Lung microvascular endothelial cell (primary cell): Measurements from ENCODE around the gene OTULIN. TPM values are rescaled to one million over a fixed set of nuclear protein-coding genes. Genes with fewer than 3 reads are reported as not detected.

Source experiments
- DNase-seq, 2 donors: peaks; one replicate each; pipeline versions ENCODE4 v3.0.0 to v3.0.0-alpha.2; 2010; ENCODE audit warnings: low read depth in 2 of 2
- total RNA-seq: library from RNA; depleted of rRNA; stranded (reverse); fragments of >200 nt; gene quantifications from 2 replicates; pipeline ENCODE4 v1.2.1, GENCODE V29; 2014

The OTULIN gene
- 10.2 and 16.1 TPM in 2 replicates for total RNA-seq

DNA sequence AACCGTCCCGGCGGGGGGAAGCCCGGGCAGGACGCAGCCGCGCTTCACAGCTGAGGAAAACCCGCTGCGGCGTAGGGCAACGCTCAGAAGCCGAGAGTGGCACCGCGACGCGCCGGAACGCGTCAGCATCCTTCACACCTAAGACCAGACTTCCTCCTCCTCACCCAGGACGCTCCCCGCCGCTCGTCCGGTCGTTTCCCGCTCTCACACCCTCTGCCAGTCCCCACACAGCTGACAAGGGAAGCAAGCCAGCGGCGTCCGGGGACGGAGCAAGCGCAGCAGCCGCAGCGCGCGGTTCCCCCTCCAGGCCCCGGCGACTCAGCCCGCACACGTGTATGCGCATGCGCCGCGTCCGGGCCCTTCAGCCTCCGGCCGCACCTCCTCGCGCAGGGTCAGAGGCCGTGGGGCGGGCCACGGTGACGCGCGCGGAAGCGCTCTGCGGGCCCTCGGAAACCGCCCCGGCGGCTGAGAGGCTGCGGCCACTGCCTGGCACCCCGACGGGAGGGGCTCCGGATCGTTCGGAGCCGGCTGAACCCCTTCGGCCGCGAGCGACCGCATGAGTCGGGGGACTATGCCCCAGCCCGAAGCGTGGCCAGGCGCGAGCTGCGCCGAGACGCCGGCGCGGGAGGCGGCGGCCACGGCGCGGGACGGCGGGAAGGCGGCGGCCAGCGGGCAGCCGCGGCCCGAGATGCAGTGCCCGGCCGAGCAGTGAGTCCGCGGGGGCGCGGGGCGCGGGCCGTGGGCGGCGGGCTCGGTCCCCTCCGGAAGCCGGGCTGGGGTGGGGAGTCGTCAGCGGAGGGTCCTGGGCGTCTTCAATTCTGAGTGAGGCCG lies at the start of gene OTULIN:
Gene OTULIN, plus strand, starts transcription at position 449 of the 831 bp plus-strand sequence. Its CDS starts 108 bp downstream, at position 557.
- DNase-seq: peak; percentile 91 to 92

DNA sequence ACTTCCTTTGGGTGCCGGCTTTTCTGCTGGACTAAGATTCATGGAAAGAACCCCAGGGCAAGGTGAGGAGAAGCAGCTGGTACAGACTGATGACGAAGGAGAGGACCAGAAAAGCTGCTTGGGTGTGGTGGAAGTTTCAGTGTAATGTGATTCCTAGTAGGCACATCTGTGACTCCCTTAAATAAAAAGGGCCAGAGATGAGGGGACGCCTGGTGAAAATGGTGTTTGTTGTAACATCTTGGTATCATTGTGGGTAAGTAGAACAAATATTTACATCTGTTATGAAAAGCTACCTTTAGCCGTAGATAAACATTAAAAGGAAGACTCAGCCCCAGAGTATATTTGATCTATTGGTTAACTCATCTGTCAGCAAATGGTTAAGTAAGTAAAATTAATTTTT lies 49.2 kb upstream of the OTULIN start:
- no peak for DNase-seq

DNA sequence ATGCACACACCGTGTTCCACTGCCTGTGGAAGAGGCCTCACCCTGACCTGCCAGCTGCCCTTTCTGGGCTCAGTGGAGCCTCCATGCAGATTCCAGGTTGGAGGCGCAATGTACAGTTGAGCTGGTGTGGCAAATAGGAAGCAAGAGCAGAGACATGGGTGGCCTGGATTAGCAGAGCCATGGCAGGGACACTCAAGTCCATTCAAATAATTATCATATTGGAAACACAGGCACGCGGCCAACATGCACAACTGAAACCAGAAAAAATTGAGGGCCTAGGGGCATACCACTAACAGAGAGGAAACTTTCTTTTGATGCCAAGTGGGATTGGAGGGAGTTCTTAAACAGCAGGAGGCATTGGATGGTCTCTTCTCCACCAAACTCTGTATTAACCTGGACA lies 47.1 kb upstream of the OTULIN start:
- DNase-seq: no peak

GRCh38 chr5:14627270-14627669 lies 37.2 kb upstream of the OTULIN start:
- DNase-seq: no peak

- DNase-seq: peak; percentile 69 to 77
Observed at GRCh38 chr5:14628346-14628745, 36.2 kb upstream of the OTULIN start.

DNA sequence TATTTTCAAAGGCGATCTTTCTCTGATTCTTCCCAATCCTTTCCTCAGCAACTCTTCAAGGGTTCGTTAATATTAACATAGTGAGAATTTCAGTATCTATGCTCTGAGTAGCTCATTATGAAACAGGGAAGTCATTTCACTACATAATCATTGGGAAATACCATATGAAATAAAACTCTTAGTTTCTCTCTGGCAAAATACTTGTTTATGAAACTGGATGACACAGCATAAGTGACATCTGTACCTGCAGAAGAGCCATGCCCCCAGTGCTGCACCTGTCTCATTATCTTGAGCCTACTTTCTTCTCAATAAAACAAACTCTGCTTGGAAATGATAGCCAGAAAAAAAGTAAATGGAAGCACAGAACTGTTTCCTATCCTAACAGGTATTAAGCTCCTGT lies 33.8 kb upstream of the OTULIN start:
- DNase-seq: no peak

DNA sequence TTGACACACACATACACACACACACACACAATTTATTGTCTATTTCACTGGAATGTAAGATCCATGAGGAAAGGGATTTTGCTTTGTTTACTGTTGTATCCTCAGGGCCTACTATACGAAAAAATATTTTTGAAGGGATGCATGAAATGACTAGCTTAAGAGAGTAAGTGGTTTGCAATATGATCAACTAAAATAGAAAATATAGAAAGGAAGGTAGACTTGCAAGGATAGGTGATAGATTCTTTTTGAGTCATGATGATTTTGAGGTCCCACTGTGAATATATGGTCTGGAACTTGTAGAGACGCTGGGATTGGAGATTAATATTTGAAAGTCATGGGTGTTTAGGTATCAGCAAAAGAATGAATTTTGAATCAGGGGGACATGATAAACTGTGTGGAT lies 28.9 kb upstream of the OTULIN start:
- no peak for DNase-seq

DNA sequence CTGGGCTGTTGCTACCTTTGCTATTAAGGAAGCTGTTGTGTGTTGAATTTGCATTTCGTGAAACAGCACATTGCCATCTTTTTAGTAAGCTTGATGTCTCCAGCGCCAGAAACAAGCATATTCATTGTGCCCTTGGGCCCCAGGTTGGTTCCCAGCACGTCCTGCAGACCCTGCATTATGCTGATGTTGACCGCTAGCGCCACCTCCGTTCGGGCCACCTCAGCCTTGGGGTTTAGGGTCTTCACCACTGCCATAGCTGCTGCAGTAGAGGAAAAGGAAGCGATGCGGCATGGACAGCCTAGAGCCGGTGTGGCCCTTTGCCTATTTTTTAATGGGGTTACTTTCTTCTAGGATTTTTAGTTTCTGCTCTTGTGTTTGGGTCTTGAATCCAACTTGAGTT lies 23.8 kb upstream of the OTULIN start:
- DNase-seq: no peak

DNA sequence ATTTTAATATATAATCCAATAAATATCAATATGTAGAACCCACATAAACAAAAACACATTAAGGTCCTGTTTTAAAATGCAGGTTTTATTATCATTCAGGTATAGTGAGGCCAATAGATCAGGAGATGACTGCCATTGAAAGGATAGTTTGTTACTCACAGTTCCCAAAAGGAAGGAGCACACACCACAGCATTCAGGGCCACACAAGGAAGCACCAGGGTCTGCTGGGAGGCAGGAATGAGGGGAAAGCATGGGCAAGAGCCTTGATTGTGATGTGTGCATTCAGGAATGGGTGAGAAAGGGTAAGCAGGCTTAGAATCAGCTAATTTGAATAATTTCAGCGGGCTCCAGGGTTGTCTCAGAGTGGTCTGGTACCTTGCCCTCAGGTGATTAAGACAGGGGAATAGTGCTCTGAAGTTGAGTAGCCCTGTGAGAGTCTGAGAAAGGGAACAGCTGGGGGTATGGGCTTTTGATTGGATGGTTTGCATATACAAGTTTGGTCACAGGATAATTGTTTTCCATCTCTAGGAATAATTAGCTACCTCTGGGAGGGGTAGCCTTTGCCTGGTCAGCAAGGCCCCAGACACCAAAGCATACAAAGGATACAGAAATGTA lies 19.8 kb upstream of the OTULIN start:
- no peak for DNase-seq

- no peak for DNase-seq
Observed at GRCh38 chr5:14650052-14650451, 14.5 kb upstream of the OTULIN start.

- DNase-seq: no peak
Observed at GRCh38 chr5:14655146-14655741, 9.3 kb upstream of the OTULIN start.

DNA sequence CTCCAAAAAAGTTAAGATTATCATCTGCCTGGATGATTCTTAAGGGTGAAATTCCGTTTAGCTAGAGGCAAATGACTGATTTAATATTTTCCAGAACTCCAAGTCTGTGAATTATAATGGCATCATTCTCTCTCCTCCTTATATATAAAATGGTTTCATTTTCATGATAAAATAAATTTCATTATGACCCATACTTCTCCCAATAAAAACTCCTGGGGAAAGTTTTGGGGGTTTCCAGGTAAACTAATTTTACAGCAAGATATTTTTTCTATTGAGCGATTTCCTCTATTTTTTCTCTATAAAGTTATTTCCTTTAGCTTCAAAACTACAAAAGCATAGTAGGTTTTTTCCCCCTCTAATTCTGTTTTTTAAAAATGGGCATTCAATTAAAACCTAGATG lies 7.6 kb upstream of the OTULIN start:
- DNase-seq: no peak

DNA sequence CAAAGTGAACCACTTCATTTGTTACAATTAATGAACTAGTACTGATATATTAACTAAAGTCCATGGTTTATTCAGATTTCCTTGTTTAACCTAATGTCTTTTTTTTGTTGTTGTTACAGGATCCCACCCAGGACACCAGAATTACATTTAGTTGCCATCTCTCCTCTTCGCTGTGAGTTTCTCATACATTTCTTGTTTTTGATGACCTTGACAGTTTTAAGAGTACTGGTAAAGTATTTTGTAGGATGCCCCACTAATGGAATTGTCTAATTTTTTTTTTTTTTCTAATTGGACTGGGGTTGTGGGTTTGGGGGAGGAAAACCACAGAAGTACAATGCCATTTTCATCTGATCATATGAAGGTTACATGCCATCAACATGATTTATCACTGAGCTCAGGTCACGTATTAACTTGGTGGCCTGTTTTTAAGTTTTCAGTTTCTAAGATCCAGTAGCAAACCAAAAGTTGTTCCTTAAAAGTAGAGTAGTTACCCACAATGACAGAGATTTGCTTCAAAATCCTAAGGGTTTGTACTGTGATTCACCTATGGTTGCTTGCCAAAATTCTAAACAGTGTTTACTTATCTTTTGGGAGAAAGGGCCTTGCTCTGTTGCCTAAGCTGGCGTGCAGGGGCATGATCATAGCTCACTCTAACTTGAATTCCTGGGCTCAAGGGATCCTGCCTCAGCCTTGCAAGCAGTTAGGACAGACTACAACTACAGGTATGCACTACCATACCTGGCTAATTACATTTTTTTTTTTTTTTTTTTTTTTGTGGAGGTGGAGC lies 4.5 kb upstream of the OTULIN start:
- DNase-seq: no peak

- DNase-seq: peak in 1 of 2 donors; percentile 27
Observed at GRCh38 chr5:14660833-14661232, 3.7 kb upstream of the OTULIN start.

DNA sequence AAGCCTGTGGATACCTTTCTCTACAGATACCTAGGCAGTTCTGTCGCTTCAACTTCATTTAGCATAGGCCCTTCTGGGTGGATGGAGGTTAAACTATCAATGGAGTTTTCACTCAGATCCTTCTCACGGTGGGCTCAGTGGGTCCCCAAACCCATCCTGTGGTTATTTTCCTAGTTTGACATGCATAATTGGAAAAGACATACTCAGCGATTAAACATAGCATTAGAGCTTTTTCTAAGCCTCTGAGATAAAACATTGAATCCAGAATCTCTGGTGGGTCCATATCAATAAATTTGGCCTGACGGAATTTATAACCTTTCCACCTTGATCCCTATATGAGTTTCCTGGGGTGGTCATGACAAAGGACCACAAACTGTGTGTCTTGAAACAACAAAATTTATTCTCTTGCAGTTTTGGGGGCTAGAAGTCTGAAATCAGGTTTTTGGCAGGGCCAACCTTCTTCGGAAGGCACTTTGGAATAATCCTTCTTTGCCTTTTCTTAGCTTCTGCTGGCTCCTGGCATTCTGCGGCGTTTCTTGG lies 1.7 kb upstream of the OTULIN start:
- DNase-seq: no peak

- DNase-seq: peak; percentile 27 to 31
Observed at GRCh38 chr5:14663734-14664269, 716 bp upstream of the OTULIN start.

GRCh38 chr5:14665101-14665822 lies 744 bp downstream of the OTULIN start:
- DNase-seq: peak in 1 of 2 donors; percentile 34

DNA sequence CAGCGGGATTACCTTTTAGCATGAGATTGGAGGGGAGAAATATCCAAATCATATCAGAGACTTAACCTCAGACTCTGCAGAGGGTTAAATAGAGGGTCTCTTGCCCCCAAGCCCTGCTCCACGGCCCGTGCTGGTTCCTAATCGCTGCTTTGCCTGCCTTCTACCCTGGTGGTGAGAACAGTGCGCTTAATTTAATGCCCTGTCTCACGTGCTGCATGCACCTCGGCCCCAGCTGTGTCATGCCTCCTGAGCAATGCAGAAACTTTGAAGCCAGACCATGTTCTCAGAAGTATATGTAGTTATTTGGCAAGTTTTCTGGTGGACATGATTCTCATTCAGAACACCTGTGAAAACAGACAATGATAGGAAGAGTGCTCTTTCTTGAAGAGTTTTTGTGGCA lies 1.4 kb downstream of the OTULIN start:
- peak; percentile 39 to 57 for DNase-seq

- no peak for DNase-seq
Observed at GRCh38 chr5:14666357-14666756, 1.8 kb downstream of the OTULIN start.

GRCh38 chr5:14667290-14667689 lies 2.8 kb downstream of the OTULIN start:
- no peak for DNase-seq

DNA sequence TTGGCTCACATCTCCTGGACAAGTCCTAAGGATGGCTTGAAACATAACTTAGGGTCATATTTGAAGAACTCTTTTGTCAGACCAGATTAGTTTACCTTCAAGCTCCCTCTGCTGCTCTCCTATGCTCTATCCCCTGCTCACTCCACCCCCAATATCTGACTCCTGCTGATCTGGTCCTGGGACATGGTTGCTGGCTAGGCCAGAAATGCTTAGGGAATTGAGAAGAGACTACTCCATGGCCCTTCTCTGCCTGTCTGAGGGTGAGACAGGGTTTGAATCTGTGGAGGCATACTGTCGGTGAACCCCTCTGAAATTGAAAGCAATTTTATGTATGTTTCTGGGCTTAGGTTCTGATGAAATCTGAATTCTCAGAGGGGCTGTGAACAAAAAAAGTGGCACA lies 3.3 kb downstream of the OTULIN start:
- no peak for DNase-seq
